Measurements from ENCODE around the gene PDE5A.

- TF ChIP-seq EZH2 (IDR thresholded peaks at IDR 0.05; ENCODE audit: low read depth): no peak
- no peak for TF ChIP-seq CTCF (conservative IDR thresholded peaks at IDR 0.05)
Observed at GRCh38 chr4:119592830-119593229, 35.8 kb downstream of the PDE5A start.

Data from PC-9 (cell line).